PFSK-1 (cell line): ENCODE results near the gene NKX6-2.

ENCODE experiments used
- FOXP2 ChIP-seq: optimal IDR thresholded peaks from 2 replicates; pipeline ENCODE3; 2011; ENCODE audit warnings: borderline replicate concordance, control low read depth, inconsistent platforms; ENCODE audit not compliant: insufficient read depth; ENCODE audit errors: extremely low read length, extremely low read depth
- POLR2AphosphoS5 ChIP-seq: IDR thresholded peaks from 2 replicates; pipeline ENCODE4 v1.6.1; 2012; ENCODE audit warnings: low read depth, mild to moderate bottlenecking, control low read depth, low read length, moderate library complexity
- REST ChIP-seq, 2 experiments: IDR thresholded peaks; 2 replicates each; pipeline versions ENCODE4 v1.6.1 to v1.8.0; 2011 to 2012; ENCODE audit warnings: low read depth in 2 of 2, low read length in 2 of 2, control low read depth in 1 of 2, inconsistent platforms in 1 of 2, mild to moderate bottlenecking in 1 of 2, moderate library complexity in 1 of 2; ENCODE audit not compliant: insufficient read depth in 1 of 2
- SIN3A ChIP-seq: IDR thresholded peaks from 2 replicates; pipeline ENCODE4 v1.6.1; 2012; ENCODE audit warnings: mild to moderate bottlenecking, low read length, moderate library complexity, borderline replicate concordance; ENCODE audit not compliant: insufficient read depth
- TAF1 ChIP-seq: IDR thresholded peaks from 2 replicates; pipeline ENCODE4 v1.6.1; 2012; ENCODE audit warnings: low read length, control low read depth, borderline replicate concordance; ENCODE audit not compliant: insufficient read depth

NKX6-2 gene

GRCh38 chr10:132740588-132740987 lies 45.4 kb downstream of the NKX6-2 start:
- TF ChIP-seq POLR2AphosphoS5: no peak
- TF ChIP-seq FOXP2: no peak
- no peak for TF ChIP-seq TAF1
- TF ChIP-seq SIN3A: no peak
- no peak for TF ChIP-seq REST (IDR thresholded peaks at IDR 0.05; ENCODE audit: insufficient read depth in 1 of 2, low read depth in 2 of 2, low read length in 2 of 2)

DNA sequence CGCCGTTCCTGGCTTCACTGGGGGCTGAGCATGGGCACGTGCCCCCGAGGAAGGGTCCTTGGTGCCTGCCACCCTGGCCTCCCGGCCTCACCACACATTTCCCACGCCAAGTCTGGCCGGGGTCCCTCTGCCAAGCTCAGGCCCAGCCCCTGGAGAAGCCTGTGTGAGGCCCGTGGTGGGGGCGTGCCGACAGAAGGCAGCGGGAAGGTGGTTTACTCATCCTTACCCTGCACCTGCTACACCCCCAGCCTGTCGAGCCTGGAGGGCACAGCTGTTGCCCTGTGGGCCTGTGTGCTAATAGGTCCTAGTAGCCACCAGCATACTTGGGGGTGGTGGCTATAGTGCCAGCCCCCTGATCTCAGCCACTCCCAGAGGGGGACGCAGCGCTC lies 46.7 kb downstream of the NKX6-2 start:
- TF ChIP-seq FOXP2 (no peak), SIN3A (no peak), POLR2AphosphoS5 (no peak)

- TF ChIP-seq REST (IDR thresholded peaks at IDR 0.05; ENCODE audit: insufficient read depth in 1 of 2, low read depth in 2 of 2, low read length in 2 of 2) (no peak), FOXP2 (no peak), TAF1 (no peak), POLR2AphosphoS5 (no peak), SIN3A (no peak)
These were observed 47.3 kb downstream of the NKX6-2 start for GRCh38 chr10:132738454-132739224.

DNA sequence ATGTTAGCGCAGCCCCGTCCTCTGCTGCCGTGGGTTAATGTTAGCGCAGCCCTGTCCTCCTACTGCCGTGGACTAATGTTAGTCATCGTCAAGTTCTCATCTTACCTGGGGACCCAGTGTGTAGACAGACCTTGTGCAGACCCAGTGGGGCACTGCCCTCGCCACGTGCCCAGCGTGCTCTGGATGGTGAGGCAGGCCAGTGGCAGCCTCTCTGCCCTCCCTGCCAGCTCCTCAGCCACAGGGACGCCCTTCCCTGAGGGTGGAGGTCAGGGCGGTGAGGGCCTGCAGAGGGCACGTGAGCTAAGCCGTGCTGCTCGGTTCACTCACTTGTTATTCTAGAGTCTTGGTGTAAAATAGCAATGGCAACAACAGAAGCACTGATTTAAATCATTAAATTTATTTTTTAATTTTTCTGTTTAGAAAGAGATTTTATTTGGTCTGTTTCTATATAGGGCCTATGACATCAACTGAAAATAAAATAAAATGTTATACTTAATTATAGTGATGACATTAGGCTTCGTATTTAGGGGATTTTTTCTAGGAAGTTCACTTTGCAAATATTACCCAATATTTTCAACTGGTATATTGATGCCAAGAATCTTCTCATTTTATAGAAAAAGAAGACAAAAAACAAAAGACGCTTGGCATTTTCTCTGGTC lies 48.4 kb downstream of the NKX6-2 start:
- TF ChIP-seq FOXP2: no peak
- no peak for TF ChIP-seq POLR2AphosphoS5
- TF ChIP-seq SIN3A: no peak
- no peak for TF ChIP-seq REST (IDR thresholded peaks at IDR 0.05; ENCODE audit: insufficient read depth in 1 of 2, low read depth in 2 of 2, low read length in 2 of 2)
- no peak for TF ChIP-seq TAF1

GRCh38 chr10:132735923-132736391 lies 50.0 kb downstream of the NKX6-2 start:
- no peak for TF ChIP-seq POLR2AphosphoS5
- no peak for TF ChIP-seq FOXP2
- TF ChIP-seq TAF1: no peak
- no peak for TF ChIP-seq SIN3A
- no peak for TF ChIP-seq REST (IDR thresholded peaks at IDR 0.05; ENCODE audit: insufficient read depth in 1 of 2, low read depth in 2 of 2, low read length in 2 of 2)

GRCh38 chr10:132735341-132735775 lies 50.6 kb downstream of the NKX6-2 start:
- TF ChIP-seq TAF1: no peak
